Measurements from ENCODE around the gene SLC39A10.

- TF ChIP-seq POLR2A (IDR thresholded peaks at IDR 0.05) (no peak), CTCF (IDR thresholded peaks at IDR 0.05) (no peak)
Measured at GRCh38 chr2:195741191-195741590, 84.2 kb downstream of the SLC39A10 start.
